ENCODE data around the gene PDK1. TPM values are rescaled to one million over a fixed set of nuclear protein-coding genes. Genes with fewer than 3 reads are reported as not detected.

PDK1 gene
- polyA plus RNA-seq, 3 donors, result 5.4 to 10.3 (median 9.7) TPM

- no peak for DNase-seq
- no CpG with 5 or more reads among the region's 4 CpGs for WGBS (ENCODE audit: insufficient coverage)
- no peaks in the 10 kb centered on the region for H3K27me3 ChIP-seq (ENCODE audit: control insufficient read depth in 2 of 2, insufficient read depth in 2 of 2, low read length in 2 of 2)
- H3K9ac ChIP-seq (ENCODE audit: insufficient read depth, low read length, poor library complexity, severe bottlenecking), result no peak overlapping the region
- H3K9me3 Mint-ChIP-seq, result peaks cover 0 to 6% (median 3%) of the 10 kb centered on the region in 7 donors
- H3K79me2 ChIP-seq (ENCODE audit: insufficient read depth, low read length), result no peaks in the 10 kb centered on the region
- no peak overlapping the region for H3K27ac Mint-ChIP-seq
- intact Hi-C loops (cut with micrococcal nuclease), result no loop called here
- no peaks in the 10 kb centered on the region for H3K4me1 ChIP-seq (ENCODE audit: control insufficient read depth in 1 of 2, insufficient read depth in 2 of 2, low read length in 2 of 2)
- no peak overlapping the region for H3K4me2 ChIP-seq (replicated peaks; ENCODE audit: extremely low read depth, low read length, poor library complexity, severe bottlenecking)
- H3K27me3 Mint-ChIP-seq (ENCODE audit: low read depth in 3 of 3), result peaks cover 0 to 4% (median 2%) of the 10 kb centered on the region in 3 donors
- no peak for TF ChIP-seq CTCF (IDR thresholded peaks at IDR 0.05)
- H3K9me3 ChIP-seq (replicated peaks in 1 of 2; ENCODE audit: control insufficient read depth in 1 of 2, insufficient read depth in 1 of 2, low read length in 2 of 2), result peaks cover 0 to 4% of the 10 kb centered on the region in 2 donors
- H3K4me1 Mint-ChIP-seq, result no peaks in the 10 kb centered on the region
- no peak overlapping the region for H3K4me3 ChIP-seq (replicated peaks in 1 of 3; ENCODE audit: low read depth in 2 of 3, low read length in 3 of 3)
- no peak overlapping the region for H3K4me3 Mint-ChIP-seq
- H2AFZ ChIP-seq (ENCODE audit: insufficient read depth, low read depth, low read length, poor library complexity, severe bottlenecking), result no peak overlapping the region
- no peak overlapping the region for H3K27ac ChIP-seq (ENCODE audit: low read depth in 1 of 2, low read length in 2 of 2)
- peaks cover 2 to 6% of the 10 kb centered on the region in 2 donors for H3K36me3 Mint-ChIP-seq
- H3K36me3 ChIP-seq (replicated peaks in 1 of 2; ENCODE audit: control insufficient read depth in 1 of 2, insufficient read depth in 2 of 2, low read length in 2 of 2), result no peaks in the 10 kb centered on the region
- H4K20me1 ChIP-seq (ENCODE audit: insufficient read depth, low read length), result no peaks in the 10 kb centered on the region
These were observed 72.2 kb downstream of the PDK1 start for GRCh38 chr2:172628085-172628484.

- Histone ChIP-seq H4K20me1 (ENCODE audit: insufficient read depth, low read length) (no peaks in the 10 kb centered on the region), H3K9me3 (replicated peaks in 1 of 2; ENCODE audit: control insufficient read depth in 1 of 2, insufficient read depth in 1 of 2, low read length in 2 of 2) (no peaks in the 10 kb centered on the region), H3K36me3 (replicated peaks in 1 of 2; ENCODE audit: control insufficient read depth in 1 of 2, insufficient read depth in 2 of 2, low read length in 2 of 2) (no peaks in the 10 kb centered on the region), H3K27me3 (ENCODE audit: control insufficient read depth in 2 of 2, insufficient read depth in 2 of 2, low read length in 2 of 2) (no peaks in the 10 kb centered on the region), H3K4me2 (replicated peaks; ENCODE audit: extremely low read depth, low read length, poor library complexity, severe bottlenecking) (no peak overlapping the region), H3K27ac (ENCODE audit: low read depth in 1 of 2, low read length in 2 of 2) (no peak overlapping the region), H3K79me2 (ENCODE audit: insufficient read depth, low read length) (no peaks in the 10 kb centered on the region), H2AFZ (ENCODE audit: insufficient read depth, low read depth, low read length, poor library complexity, severe bottlenecking) (no peak overlapping the region), H3K4me1 (ENCODE audit: control insufficient read depth in 1 of 2, insufficient read depth in 2 of 2, low read length in 2 of 2) (no peaks in the 10 kb centered on the region), H3K9ac (ENCODE audit: insufficient read depth, low read length, poor library complexity, severe bottlenecking) (no peak overlapping the region), H3K4me3 (replicated peaks in 1 of 3; ENCODE audit: low read depth in 2 of 3, low read length in 3 of 3) (no peak overlapping the region)
- Mint-ChIP-seq H3K4me1 (no peaks in the 10 kb centered on the region), H3K9me3 (peaks cover 0 to 5% (median 0%) of the 10 kb centered on the region in 7 donors), H3K36me3 (peaks cover 2 to 6% of the 10 kb centered on the region in 2 donors), H3K27ac (peak overlapping the region in 1 of 7 donors; percentile 38), H3K27me3 (ENCODE audit: low read depth in 3 of 3) (peaks cover 0 to 2% (median 0%) of the 10 kb centered on the region in 3 donors), H3K4me3 (no peak overlapping the region)
- 100% methylated on average over 2 of the region's 7 CpGs for WGBS (ENCODE audit: insufficient coverage)
- TF ChIP-seq CTCF (IDR thresholded peaks at IDR 0.05), result no peak
- intact Hi-C loops (cut with micrococcal nuclease), result no loop called here
- no peak for DNase-seq
These were observed 73.7 kb downstream of the PDK1 start for GRCh38 chr2:172629586-172629985.

All from CD14-positive monocyte (primary cell).